Measurements from ENCODE around the gene OPHN1.
"Not testable (repeated sequence)": the region's sequence is repeated elsewhere in the genome, so short reads cannot be mapped to it uniquely, and the experiment has no call there.

The OPHN1 gene

GRCh38 chrX:68369559-68369958 is 63.7 kb downstream of the OPHN1 start:
- DNase-seq (ENCODE audit: low read depth, low spot score) = no peak
- Histone ChIP-seq H3K9ac (ENCODE audit: insufficient read length) (no peak overlapping the region), H3K4me3 (no peak overlapping the region), H3K9me3 (ENCODE audit: low read depth, low read length) (no peaks in the 10 kb centered on the region), H3K36me3 (ENCODE audit: insufficient read depth, low read length) (no peaks in the 10 kb centered on the region), H3K27ac (no peak overlapping the region)
- TF ChIP-seq EZH2 (IDR thresholded peaks at IDR 0.05) (no peak), POLR2AphosphoS5 (IDR thresholded peaks at IDR 0.05; ENCODE audit: borderline replicate concordance, low read depth, low read length) (no peak), FOXP2 (optimal IDR thresholded peaks at IDR 0.05; ENCODE audit: control extremely low read depth, extremely low read length, insufficient read depth) (no peak)

GRCh38 chrX:68365341-68365740 is 68.0 kb downstream of the OPHN1 start:
- no peak for TF ChIP-seq POLR2AphosphoS5 (IDR thresholded peaks at IDR 0.05; ENCODE audit: borderline replicate concordance, low read depth, low read length)
- Histone ChIP-seq H3K27ac (no peak overlapping the region), H3K9ac (ENCODE audit: insufficient read length) (no peak overlapping the region), H3K9me3 (ENCODE audit: low read depth, low read length) (no peaks in the 10 kb centered on the region), H3K4me3 (no peak overlapping the region), H3K36me3 (ENCODE audit: insufficient read depth, low read length) (no peaks in the 10 kb centered on the region)
- no peak for DNase-seq (ENCODE audit: low read depth, low spot score)

GRCh38 chrX:68363984-68364383 is 69.3 kb downstream of the OPHN1 start:
- Histone ChIP-seq H3K4me3 (no peak overlapping the region), H3K9me3 (ENCODE audit: low read depth, low read length) (no peaks in the 10 kb centered on the region), H3K9ac (ENCODE audit: insufficient read length) (no peak overlapping the region), H3K27ac (no peak overlapping the region), H3K36me3 (ENCODE audit: insufficient read depth, low read length) (no peaks in the 10 kb centered on the region)
- TF ChIP-seq EZH2 (IDR thresholded peaks at IDR 0.05) (no peak), FOXP2 (optimal IDR thresholded peaks at IDR 0.05; ENCODE audit: control extremely low read depth, extremely low read length, insufficient read depth) (no peak), POLR2AphosphoS5 (IDR thresholded peaks at IDR 0.05; ENCODE audit: borderline replicate concordance, low read depth, low read length) (no peak)
- DNase-seq (ENCODE audit: low read depth, low spot score) = no peak

GRCh38 chrX:68358679-68359078 is 74.6 kb downstream of the OPHN1 start:
- Histone ChIP-seq H3K36me3 (ENCODE audit: insufficient read depth, low read length) (no peaks in the 10 kb centered on the region), H3K9ac (ENCODE audit: insufficient read length) (no peak overlapping the region), H3K27ac (no peak overlapping the region), H3K9me3 (ENCODE audit: low read depth, low read length) (no peaks in the 10 kb centered on the region), H3K4me3 (no peak overlapping the region)
- TF ChIP-seq POLR2AphosphoS5 (IDR thresholded peaks at IDR 0.05; ENCODE audit: borderline replicate concordance, low read depth, low read length) (no peak), FOXP2 (optimal IDR thresholded peaks at IDR 0.05; ENCODE audit: control extremely low read depth, extremely low read length, insufficient read depth) (no peak), EZH2 (IDR thresholded peaks at IDR 0.05) (no peak)
- DNase-seq (ENCODE audit: low read depth, low spot score) = no peak

- Histone ChIP-seq H3K9me3 (ENCODE audit: low read depth, low read length) (no peaks in the 10 kb centered on the region), H3K27ac (no peak overlapping the region), H3K36me3 (ENCODE audit: insufficient read depth, low read length) (no peaks in the 10 kb centered on the region), H3K4me3 (no peak overlapping the region), H3K9ac (ENCODE audit: insufficient read length) (no peak overlapping the region)
- DNase-seq (ENCODE audit: low read depth, low spot score) = no peak
- TF ChIP-seq FOXP2 (optimal IDR thresholded peaks at IDR 0.05; ENCODE audit: control extremely low read depth, extremely low read length, insufficient read depth) (no peak), POLR2AphosphoS5 (IDR thresholded peaks at IDR 0.05; ENCODE audit: borderline replicate concordance, low read depth, low read length) (no peak), EZH2 (IDR thresholded peaks at IDR 0.05) (no peak)
Observed at GRCh38 chrX:68355629-68355920, 77.7 kb downstream of the OPHN1 start.

- no peak overlapping the region for H3K9ac ChIP-seq (ENCODE audit: insufficient read length)
- DNase-seq (ENCODE audit: low read depth, low spot score) = no peak
- H3K9me3 ChIP-seq (ENCODE audit: low read depth, low read length) = no peaks in the 10 kb centered on the region
- no peak overlapping the region for H3K4me3 ChIP-seq
- no peaks in the 10 kb centered on the region for H3K36me3 ChIP-seq (ENCODE audit: insufficient read depth, low read length)
- no peak overlapping the region for H3K27ac ChIP-seq
- TF ChIP-seq FOXP2 (optimal IDR thresholded peaks at IDR 0.05; ENCODE audit: control extremely low read depth, extremely low read length, insufficient read depth) = no peak
- no peak for TF ChIP-seq POLR2AphosphoS5 (IDR thresholded peaks at IDR 0.05; ENCODE audit: borderline replicate concordance, low read depth, low read length)
- no peak for TF ChIP-seq EZH2 (IDR thresholded peaks at IDR 0.05)
Observed at GRCh38 chrX:68354879-68355628, 78.2 kb downstream of the OPHN1 start.

GRCh38 chrX:68345025-68345424 is 88.3 kb downstream of the OPHN1 start:
- Histone ChIP-seq H3K9ac (ENCODE audit: insufficient read length) (no peak overlapping the region), H3K4me3 (no peak overlapping the region), H3K27ac (no peak overlapping the region), H3K9me3 (ENCODE audit: low read depth, low read length) (no peaks in the 10 kb centered on the region), H3K36me3 (ENCODE audit: insufficient read depth, low read length) (no peaks in the 10 kb centered on the region)
- no peak for TF ChIP-seq FOXP2 (optimal IDR thresholded peaks at IDR 0.05; ENCODE audit: control extremely low read depth, extremely low read length, insufficient read depth)
- no peak for TF ChIP-seq POLR2AphosphoS5 (IDR thresholded peaks at IDR 0.05; ENCODE audit: borderline replicate concordance, low read depth, low read length)
- TF ChIP-seq EZH2 (IDR thresholded peaks at IDR 0.05) = no peak
- DNase-seq (ENCODE audit: low read depth, low spot score) = no peak

GRCh38 chrX:68343551-68343950 is 89.7 kb downstream of the OPHN1 start:
- H3K9me3 ChIP-seq (ENCODE audit: low read depth, low read length) = no peaks in the 10 kb centered on the region
- no peak overlapping the region for H3K4me3 ChIP-seq
- H3K9ac ChIP-seq (ENCODE audit: insufficient read length) = no peak overlapping the region
- no peaks in the 10 kb centered on the region for H3K36me3 ChIP-seq (ENCODE audit: insufficient read depth, low read length)
- TF ChIP-seq POLR2AphosphoS5 (IDR thresholded peaks at IDR 0.05; ENCODE audit: borderline replicate concordance, low read depth, low read length) = no peak
- TF ChIP-seq FOXP2 (optimal IDR thresholded peaks at IDR 0.05; ENCODE audit: control extremely low read depth, extremely low read length, insufficient read depth) = no peak
- no peak for TF ChIP-seq EZH2 (IDR thresholded peaks at IDR 0.05)
- H3K27ac ChIP-seq = no peak overlapping the region
- DNase-seq (ENCODE audit: low read depth, low spot score) = no peak

- Histone ChIP-seq H3K9ac (ENCODE audit: insufficient read length) (peak overlapping the region; percentile 59), H3K4me3 (peak overlapping the region; percentile 50), H3K36me3 (ENCODE audit: insufficient read depth, low read length) (no peaks in the 10 kb centered on the region), H3K27ac (peak overlapping the region; percentile 73), H3K9me3 (ENCODE audit: low read depth, low read length) (no peaks in the 10 kb centered on the region)
- peak; percentile 51 for DNase-seq (ENCODE audit: low read depth, low spot score)
- TF ChIP-seq EZH2 (IDR thresholded peaks at IDR 0.05) = no peak
- no peak for TF ChIP-seq POLR2AphosphoS5 (IDR thresholded peaks at IDR 0.05; ENCODE audit: borderline replicate concordance, low read depth, low read length)
- TF ChIP-seq FOXP2 (optimal IDR thresholded peaks at IDR 0.05; ENCODE audit: control extremely low read depth, extremely low read length, insufficient read depth) = no peak
Observed at GRCh38 chrX:68332201-68332731, 101.0 kb downstream of the OPHN1 start.

GRCh38 chrX:68326841-68327240 is 106.5 kb downstream of the OPHN1 start:
- DNase-seq (ENCODE audit: low read depth, low spot score); H3K9ac ChIP-seq (ENCODE audit: insufficient read length); H3K9me3 ChIP-seq (ENCODE audit: low read depth, low read length); H3K36me3 ChIP-seq (ENCODE audit: insufficient read depth, low read length); H3K27ac ChIP-seq; H3K4me3 ChIP-seq: not testable (repeated sequence)
